Lung microvascular endothelial cell (primary cell): Measurements from ENCODE around the gene KDM5D. TPM values are rescaled to one million over a fixed set of nuclear protein-coding genes. Genes with fewer than 3 reads are reported as not detected.

Source experiments
- DNase-seq, 2 donors: peaks; one replicate each; pipeline versions ENCODE4 v3.0.0 to v3.0.0-alpha.2; 2010; ENCODE audit warnings: low read depth in 2 of 2
- total RNA-seq: library from RNA; depleted of rRNA; stranded (reverse); fragments of >200 nt; gene quantifications from 2 replicates; pipeline ENCODE4 v1.2.1, GENCODE V29; 2014

KDM5D gene
- total RNA-seq, result 14.7 TPM in 1 of 2 replicates, not detected in the other

DNA sequence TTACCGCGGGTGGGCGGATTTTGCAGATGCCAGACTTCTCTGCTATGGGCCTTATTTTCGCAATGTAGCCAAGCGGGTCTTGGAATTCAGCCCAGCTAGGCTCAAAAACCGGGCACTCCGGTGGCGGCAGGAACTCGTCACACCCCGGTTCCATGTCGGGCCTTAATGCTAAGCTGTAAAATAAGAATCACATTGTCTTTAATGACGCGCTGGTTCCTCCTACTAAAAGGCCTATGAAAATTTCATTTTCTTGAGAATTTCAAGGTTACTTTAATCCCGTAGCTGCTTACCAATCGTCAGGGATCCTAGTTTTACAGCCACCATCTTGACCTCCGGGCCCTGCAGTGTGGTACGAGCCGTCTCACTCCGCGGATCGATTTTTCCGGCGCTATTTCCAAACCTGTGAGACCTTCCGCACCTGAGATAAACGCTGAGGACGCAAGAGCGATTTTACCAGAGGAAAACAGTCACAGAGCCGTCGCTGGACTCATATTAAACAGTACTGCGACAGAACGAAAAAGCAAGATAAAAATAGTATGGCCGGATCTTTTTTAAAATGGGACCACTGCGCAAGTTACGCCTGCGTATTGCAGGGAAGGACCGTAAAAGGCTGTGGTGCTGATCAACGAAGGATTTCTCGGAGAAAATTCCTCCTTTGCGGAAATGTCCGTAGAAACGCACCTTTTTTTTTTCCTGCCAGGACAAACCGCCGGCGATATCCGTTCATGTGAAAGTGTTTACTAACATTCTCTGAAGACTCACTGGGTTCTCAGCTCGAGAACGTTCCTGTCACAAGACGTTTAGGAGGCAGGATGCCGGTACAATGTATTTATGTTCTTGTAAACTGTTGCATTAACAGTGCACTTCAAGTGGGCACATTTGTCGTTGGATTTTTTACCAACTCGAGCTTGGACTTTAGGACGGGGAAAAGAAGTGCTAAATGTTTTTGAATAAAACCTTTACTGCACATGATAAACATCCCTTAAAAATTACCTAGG lies at the start of gene KDM5D:
KDM5D (minus strand) TSS at position 346 of the 998 bp plus-strand sequence; CDS start at position 154, 192 bp downstream.
- no peak for DNase-seq

DNA sequence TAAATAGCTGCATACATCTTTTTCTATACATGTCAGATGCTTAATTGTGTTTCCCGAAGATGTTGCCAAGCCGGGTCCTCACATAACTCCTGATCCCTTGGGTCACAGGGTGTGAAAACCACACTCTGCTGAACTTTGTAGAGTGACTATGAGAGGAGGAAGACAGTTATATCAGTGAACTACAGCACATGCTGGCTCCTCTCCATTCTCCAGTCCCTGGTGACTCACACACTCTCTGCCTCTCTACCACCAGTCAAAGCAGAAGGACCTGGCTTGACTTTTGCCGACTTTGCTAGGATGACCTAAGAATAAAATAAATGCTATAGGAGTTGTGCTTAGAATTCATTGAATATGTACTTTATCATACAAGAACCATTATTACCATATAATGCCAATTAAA lies 23.8 kb upstream of the KDM5D start:
- no peak for DNase-seq

DNA sequence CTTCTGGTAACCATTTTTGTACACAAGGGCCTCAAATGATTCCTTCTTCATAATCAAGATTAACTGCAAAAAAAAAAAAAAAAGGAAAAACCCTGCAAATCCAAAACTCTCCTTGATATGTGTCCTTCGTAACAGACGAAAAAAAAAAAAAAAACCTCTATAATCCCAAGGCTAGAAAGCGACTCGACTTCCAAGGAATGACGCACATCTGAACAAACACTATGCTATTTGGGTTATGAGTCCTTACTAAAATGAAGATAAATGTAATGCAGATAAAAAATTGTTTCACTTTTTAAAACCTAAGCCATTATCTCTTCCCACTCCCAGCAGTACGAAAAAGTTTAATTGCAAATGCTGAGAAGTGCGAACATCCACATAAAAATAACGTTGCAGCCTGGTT lies 1.2 kb downstream of the KDM5D start:
- no peak for DNase-seq

DNA sequence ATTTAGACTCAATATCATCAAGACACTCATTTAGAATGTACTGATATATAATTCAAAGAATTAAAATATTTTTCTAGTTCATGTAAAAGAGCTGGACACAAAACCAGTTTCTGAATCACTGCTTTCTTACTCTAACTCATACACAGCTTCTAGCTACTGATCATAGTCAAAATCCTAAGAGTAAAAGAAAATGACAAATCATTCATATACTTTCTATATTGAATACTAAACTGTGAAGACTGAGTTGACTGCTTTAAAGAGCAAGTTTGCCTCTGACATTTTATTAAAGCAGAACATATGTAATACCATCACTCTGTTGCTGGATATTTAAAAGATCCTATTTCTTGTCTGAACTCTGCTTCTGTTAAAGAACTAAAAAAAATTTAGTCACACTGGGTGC lies 2.4 kb downstream of the KDM5D start:
- no peak for DNase-seq

DNA sequence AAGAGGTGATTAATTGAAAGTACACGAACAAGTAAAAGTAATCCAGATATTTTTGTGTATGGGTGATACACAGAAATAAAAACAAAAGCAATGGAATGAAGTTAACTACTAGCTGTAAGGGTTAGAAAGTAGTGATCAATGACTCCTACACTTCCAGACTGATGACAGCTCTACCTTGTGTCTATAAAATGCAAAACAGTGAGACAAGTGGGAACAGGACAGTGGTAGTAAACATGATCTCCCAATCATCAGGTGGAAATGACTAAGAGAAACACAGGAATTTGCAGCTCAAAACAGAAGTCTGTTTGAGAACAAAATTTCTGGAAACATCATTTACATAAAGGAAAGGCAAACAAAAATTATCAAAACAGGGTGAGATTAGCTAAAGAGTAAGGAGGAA lies 10.1 kb downstream of the KDM5D start:
- DNase-seq, result no peak

DNA sequence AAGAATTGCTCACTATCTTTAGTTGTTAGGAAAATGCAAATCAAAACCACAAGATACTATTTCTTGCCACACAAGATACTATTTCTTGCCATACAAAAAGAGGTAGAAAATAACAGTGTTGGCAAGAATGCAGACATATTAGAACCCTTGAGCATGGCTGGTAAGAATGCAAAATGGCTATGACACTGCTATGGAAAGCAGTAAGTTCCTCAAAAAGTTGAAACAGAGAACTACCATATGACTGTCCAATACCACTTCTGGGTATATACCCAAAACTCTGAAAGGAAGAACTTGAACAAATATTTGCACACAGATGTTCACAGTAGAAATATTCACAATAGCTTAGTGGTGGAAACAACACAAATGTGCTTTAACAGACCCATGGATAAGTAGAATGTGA lies 26.6 kb downstream of the KDM5D start:
- DNase-seq, result no peak

DNA sequence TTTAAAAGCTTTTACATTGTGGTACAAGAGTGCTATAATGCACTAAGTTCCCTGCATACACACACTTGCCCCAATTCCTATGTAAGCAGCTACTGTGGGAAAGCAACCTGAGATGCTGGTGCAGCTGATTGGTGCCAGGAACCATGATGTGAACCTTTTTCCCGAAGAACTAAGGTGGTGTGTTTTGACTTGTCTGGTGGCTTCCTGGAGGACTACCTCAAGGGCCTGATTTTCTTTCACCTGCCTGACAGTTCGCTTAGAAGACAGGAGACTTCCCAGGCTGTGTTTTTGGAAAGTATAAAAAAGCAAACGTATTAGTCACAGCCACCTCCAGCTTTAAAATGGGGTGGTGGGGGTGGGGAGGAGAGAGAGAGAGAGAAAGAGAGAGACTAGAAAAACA lies 27.4 kb downstream of the KDM5D start:
- DNase-seq, result no peak

DNA sequence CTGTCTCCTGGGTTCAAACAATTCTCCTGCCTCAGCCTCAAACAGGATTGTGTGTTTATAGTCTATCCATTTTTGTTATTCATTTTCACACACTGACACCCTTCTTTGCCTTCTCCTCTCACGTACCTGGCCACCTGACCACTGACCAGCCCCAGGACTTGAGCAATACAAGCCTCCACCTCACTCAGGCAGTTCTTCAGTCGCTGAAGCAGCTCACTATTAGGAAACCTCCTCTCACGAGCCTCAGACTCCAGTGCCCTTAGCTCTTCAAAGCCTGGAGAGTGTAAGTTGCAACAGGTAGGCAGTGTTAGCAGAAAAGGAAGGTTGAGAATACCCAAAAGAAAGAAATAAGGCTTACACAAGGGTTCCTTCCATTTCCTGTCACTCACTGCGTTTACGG lies 29.3 kb downstream of the KDM5D start:
- no peak for DNase-seq

DNA sequence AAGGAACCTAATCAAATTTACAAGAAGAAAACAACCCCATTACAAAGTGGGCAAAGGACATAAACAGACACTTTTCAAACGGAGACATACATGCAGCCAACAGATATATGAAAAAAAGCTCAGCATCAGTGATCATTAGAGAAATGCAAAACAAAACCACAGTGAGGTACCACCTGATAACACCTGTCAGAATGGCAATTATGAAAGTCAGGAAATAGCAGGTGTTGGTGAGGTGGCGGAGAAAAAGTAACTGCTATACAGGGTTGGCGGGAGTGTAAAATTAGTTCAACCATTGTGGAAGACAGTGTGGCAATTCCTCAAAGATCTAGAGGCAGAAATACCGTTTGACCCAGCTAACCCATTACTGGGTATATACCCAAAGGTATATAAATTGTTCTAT lies 31.1 kb downstream of the KDM5D start:
- no peak for DNase-seq

DNA sequence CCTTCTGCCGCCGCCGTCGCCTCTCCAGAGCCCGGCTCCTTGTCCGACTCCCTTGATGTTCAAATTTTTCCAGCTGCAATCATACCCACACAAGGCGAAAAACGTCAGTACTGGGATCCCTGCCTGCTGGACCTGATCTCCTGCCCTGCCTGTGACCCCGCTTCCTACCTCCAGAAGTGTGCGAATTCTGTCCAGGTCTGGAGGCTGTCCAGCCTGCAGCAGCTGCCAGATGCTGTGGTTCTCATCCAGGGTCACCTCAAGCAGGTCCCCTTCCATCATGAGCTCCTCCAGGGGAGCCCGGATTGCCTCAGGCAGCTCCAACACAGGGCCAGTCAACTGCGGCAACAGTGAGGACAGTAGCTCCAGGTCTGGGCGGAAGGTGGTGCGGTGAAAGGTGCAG lies 38.3 kb downstream of the KDM5D start:
- DNase-seq, result no peak

DNA sequence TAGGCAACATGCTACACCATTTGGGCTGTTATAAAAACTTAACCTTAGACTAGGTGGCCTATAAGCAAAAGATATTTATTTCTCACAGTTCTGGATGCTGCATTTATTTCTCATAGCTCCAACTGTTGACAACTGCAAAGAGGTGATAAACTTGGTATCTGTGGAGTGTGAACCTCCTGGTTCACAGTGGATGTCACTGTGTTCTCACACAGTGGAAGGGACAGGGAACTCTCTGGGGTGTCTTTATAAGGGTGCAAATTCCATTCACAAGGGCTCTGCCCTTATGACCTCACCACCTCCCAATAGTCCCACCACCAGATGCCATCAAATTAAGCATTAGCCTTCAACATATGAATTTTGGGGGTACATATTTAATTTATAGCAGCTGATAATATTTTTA lies 46.0 kb downstream of the KDM5D start:
- DNase-seq, result no peak

DNA sequence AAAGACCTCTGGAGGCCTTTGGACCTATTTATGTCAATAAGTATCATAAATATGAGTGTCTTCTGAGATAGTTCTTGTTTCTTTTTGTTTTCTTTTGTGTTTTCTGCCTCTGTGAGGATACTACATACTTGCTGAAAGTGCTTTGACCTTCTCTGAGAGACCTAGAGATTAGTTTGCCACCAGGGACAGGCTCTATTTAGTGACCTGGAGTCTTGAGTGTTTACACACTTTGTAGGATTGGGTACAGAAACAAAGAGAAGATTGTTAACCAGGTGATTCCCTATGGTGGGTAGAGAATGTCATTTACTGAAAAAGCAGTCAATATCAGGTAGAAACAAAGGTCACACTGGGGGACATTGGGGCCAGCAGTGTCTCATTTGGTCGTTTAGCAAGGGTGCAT lies 63.7 kb downstream of the KDM5D start:
- DNase-seq, result no peak
